GM12878 (cell line): Measurements from ENCODE around the gene GPSM3. TPM values are rescaled to one million over a fixed set of nuclear protein-coding genes. Genes with fewer than 3 reads are reported as not detected.

Experiments used
- ATAC-seq: fragments of 200-7000 bp; cut with Tn5 transposase; 3 replicates; pipeline ENCODE4 v1.9.1; 2020; ENCODE audit warnings: mild to moderate bottlenecking, moderate library complexity
- BruUV-seq: library from RNA; stranded (reverse); fragments of 400-500 nt; replicated peaks from 2 replicates; lab custom pipeline; 2021; lab: Mats Ljungman, UMichigan
- CTCF ChIA-PET: fragments of 300-600 bp; sonication (Branson Sonifier 250); formaldehyde crosslinking; extraction: SDS; loops from one replicate; lab custom pipeline; 2021; ENCODE audit warnings: inconsistent platforms; lab: Yijun Ruan, JAX
- POLR2A ChIA-PET: fragments of 350-600 bp; formaldehyde crosslinking; extraction: SDS; loops from one replicate; lab custom pipeline; 2021; ENCODE audit warnings: inconsistent platforms; lab: Charles Lee
- RAD21 ChIA-PET: fragments of 300-600 bp; sonication (Branson Sonifier 250); formaldehyde crosslinking; loops from one replicate; lab custom pipeline; 2023; ENCODE audit warnings: antibody characterized with exemption; ENCODE audit not compliant: unreplicated experiment; lab: Charles Lee
- SMC1A ChIA-PET: fragments of 300-600 bp; sonication (Branson Sonifier 250); formaldehyde crosslinking; loops from one replicate; lab custom pipeline; 2023; ENCODE audit not compliant: unreplicated experiment, uncharacterized antibody; lab: Charles Lee
- DNase-seq: peaks from one replicate; pipeline ENCODE4 v3.0.0-alpha.2; 2011; ENCODE audit warnings: low read depth, low spot score
- FAIRE-seq: peaks from 3 replicates; lab custom pipeline; 2011; peaks lifted over from hg19 to GRCh38; lab: Jason Lieb, UNC
- H2AFZ ChIP-seq: 2 replicates; pipeline ENCODE4 v1.6.0; 2011; ENCODE audit warnings: low read depth, low read length, control low read depth; ENCODE audit not compliant: control insufficient read depth
- H3K27ac ChIP-seq: 2 replicates; pipeline ENCODE4 v1.5.1; 2011; ENCODE audit warnings: control low read depth; ENCODE audit not compliant: control insufficient read depth, insufficient read depth
- H3K27me3 ChIP-seq, 2 experiments: replicated peaks in 1 of 2; 2 replicates each; pipeline versions ENCODE4 v1.6.0 to v1.6.1; 2011; ENCODE audit warnings: low read length in 1 of 2; ENCODE audit not compliant: control insufficient read depth in 2 of 2, insufficient read depth in 2 of 2
- H3K36me3 ChIP-seq, 2 experiments: 2 replicates each; pipeline ENCODE4 v1.5.1; 2011; ENCODE audit warnings: low read length in 1 of 2; ENCODE audit not compliant: control insufficient read depth in 2 of 2, insufficient read depth in 2 of 2
- H3K4me1 ChIP-seq: 2 replicates; pipeline ENCODE4 v1.6.1; 2011; ENCODE audit warnings: mild to moderate bottlenecking, low read length, moderate library complexity, mixed read lengths; ENCODE audit not compliant: control insufficient read depth, insufficient read depth
- H3K4me2 ChIP-seq: 2 replicates; pipeline ENCODE4 v1.6.0; 2011; ENCODE audit warnings: control low read depth; ENCODE audit not compliant: control insufficient read depth, insufficient read depth
- H3K4me3 ChIP-seq: fragments of 200-600 bp; sonication (generic); 2 replicates; pipeline ENCODE4 v1.5.1; 2016
- H3K79me2 ChIP-seq: 2 replicates; pipeline ENCODE4 v1.6.0; 2011; ENCODE audit warnings: low read length; ENCODE audit not compliant: control insufficient read depth, insufficient read depth
- H3K9ac ChIP-seq: 2 replicates; pipeline ENCODE4 v1.8.0; 2011; ENCODE audit warnings: low read length, control low read depth, mixed read lengths; ENCODE audit not compliant: control insufficient read depth, insufficient read depth
- H3K9me3 ChIP-seq: replicated peaks from 3 replicates; pipeline ENCODE4 v1.5.1; 2011; ENCODE audit warnings: mild to moderate bottlenecking, low read length; ENCODE audit not compliant: control insufficient read depth, insufficient read depth
- H4K20me1 ChIP-seq: 2 replicates; pipeline ENCODE4 v1.6.0; 2011; ENCODE audit not compliant: control insufficient read depth, insufficient read depth
- KAT2A ChIP-seq: conservative IDR thresholded peaks from 2 replicates; pipeline ENCODE4 v1.6.1; 2011; ENCODE audit warnings: low read depth, low read length; ENCODE audit not compliant: control insufficient read depth
- MYB ChIP-seq: fragments of 150-350 bp; IDR thresholded peaks from 2 replicates; pipeline ENCODE4 v1.6.1; 2014; ENCODE audit warnings: mild to moderate bottlenecking, low read depth, low read length, borderline replicate concordance
- RFX5 ChIP-seq: IDR thresholded peaks from 2 replicates; pipeline ENCODE4 v1.6.1; 2011; ENCODE audit warnings: low read depth, low read length, improper control_type of control experiment
- SP1 ChIP-seq: IDR thresholded peaks from one replicate; pipeline ENCODE4 v1.6.1; 2011; ENCODE audit warnings: low read depth, low read length
- SUPT20H ChIP-seq: IDR thresholded peaks from 2 replicates; pipeline ENCODE4 v1.6.1; 2011; ENCODE audit warnings: low read depth, mild to moderate bottlenecking, low read length, moderate library complexity, borderline replicate concordance; ENCODE audit not compliant: control insufficient read depth
- ZZZ3 ChIP-seq: IDR thresholded peaks from 2 replicates; pipeline ENCODE4 v1.6.1; 2011; ENCODE audit warnings: low read depth; ENCODE audit not compliant: control insufficient read depth, insufficient read length
- in situ Hi-C: fragments of 300-500 bp; cut with MboI; formaldehyde crosslinking; loops from 9 replicates; pipeline ENCODE4 v1.14.3; 2018; ENCODE audit warnings: mixed read lengths
- intact Hi-C: fragments of 100-400 bp; cut with micrococcal nuclease; formaldehyde crosslinking; loops from one replicate; pipeline ENCODE4 v1.14.2; 2022; ENCODE audit not compliant: unreplicated experiment
- polyA plus RNA-seq, 11 experiments: library from polyadenylated mRNA; depleted of rRNA in 4 of 11; unstranded in 6 of 11; stranded (reverse) in 5 of 11; fragments of >200 nt; fragmentation: Nextera tagmentation in 4 of 11; fragmentation: Illumina TruSeq in 1 of 11; extraction: Ambion mirVana in 4 of 11; extraction: Trizol in 1 of 11; gene quantifications; 1 replicate in 1 of 11; 2 replicates in 10 of 11; pipeline versions ENCODE4 v1.2.1 to v1.2.3, GENCODE V29; 2011 to 2016; ENCODE audit warnings: inconsistent platforms in 2 of 11, missing spikeins in 2 of 11, low read depth in 1 of 11
- total RNA-seq, 4 experiments: library from RNA; depleted of rRNA in 3 of 4; stranded (reverse); fragments of >200 nt in 3 of 4; fragmentation: Illumina TruSeq in 1 of 4; extraction: Trizol in 1 of 4; gene quantifications; 2 replicates each; pipeline versions ENCODE4 v1.2.1 to v1.2.3, GENCODE V29; 2013 to 2021
- TF ChIP-seq, protein P1 (sequence below): IDR thresholded peaks from 2 replicates; pipeline ENCODE4 v1.6.1; 2012; ENCODE audit warnings: low read length, inconsistent platforms

The GPSM3 gene
- total and polyA plus RNA-seq, 10 of the 15 experiments (the other 5 are each of a cell fraction or from before 2014, with no cell fraction given) = 22.0 to 137 (median 113) TPM

DNA sequence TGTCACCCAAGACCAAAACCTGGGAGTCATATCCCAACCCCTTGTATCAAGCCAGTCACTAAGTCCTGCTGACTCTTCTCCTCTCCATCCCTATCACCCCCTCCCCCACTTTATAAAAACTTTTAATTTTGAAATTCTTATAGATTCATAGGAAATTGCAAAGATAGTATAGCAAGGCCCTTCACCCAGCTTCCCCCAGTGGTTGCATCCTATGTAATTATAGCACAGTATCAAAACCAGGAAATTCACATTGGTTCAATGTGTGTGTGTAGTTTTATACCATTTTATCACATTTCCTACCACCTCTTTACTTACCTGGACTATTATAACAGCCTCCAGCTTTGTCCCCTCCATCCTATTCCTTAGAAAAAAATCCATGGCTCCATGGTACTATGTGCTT lies 34.4 kb downstream of the GPSM3 start:
- Histone ChIP-seq H3K27ac (no peak overlapping the region), H3K4me2 (no peak overlapping the region), H2AFZ (no peak overlapping the region), H3K9me3 (no peaks in the 10 kb centered on the region), H3K27me3 (no peaks in the 10 kb centered on the region), H4K20me1 (no peaks in the 10 kb centered on the region), H3K4me1 (peaks cover 3% of the 10 kb centered on the region; the same call in 1 of the 2 replicates), H3K36me3 (no peaks in the 10 kb centered on the region; a peak in 2 of 4 replicates), H3K9ac (no peak overlapping the region), H3K4me3 (no peak overlapping the region), H3K79me2 (no peaks in the 10 kb centered on the region)
- in situ Hi-C loops = no loop called here
- intact Hi-C loops = loop anchor here (10.0 kb wide), 1 partner anchor 113 kb away; no protein-coding TSS in a partner anchor
- no peak for TF ChIP-seq KAT2A
- TF ChIP-seq ZZZ3 = no peak
- TF ChIP-seq, protein P1, sequence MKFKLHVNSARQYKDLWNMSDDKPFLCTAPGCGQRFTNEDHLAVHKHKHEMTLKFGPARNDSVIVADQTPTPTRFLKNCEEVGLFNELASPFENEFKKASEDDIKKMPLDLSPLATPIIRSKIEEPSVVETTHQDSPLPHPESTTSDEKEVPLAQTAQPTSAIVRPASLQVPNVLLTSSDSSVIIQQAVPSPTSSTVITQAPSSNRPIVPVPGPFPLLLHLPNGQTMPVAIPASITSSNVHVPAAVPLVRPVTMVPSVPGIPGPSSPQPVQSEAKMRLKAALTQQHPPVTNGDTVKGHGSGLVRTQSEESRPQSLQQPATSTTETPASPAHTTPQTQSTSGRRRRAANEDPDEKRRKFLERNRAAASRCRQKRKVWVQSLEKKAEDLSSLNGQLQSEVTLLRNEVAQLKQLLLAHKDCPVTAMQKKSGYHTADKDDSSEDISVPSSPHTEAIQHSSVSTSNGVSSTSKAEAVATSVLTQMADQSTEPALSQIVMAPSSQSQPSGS = no peak
- TF ChIP-seq SUPT20H = no peak
- no peak for TF ChIP-seq SP1
- no peak for TF ChIP-seq RFX5
- TF ChIP-seq MYB = no peak
- no peak for FAIRE-seq
- DNase-seq = no peak
- BruUV-seq = no TSS peak
- ChIA-PET SMC1A (no interaction called here), POLR2A (no interaction called here), RAD21 (interaction anchor here (1.0 kb wide), 1 partner anchor 35 kb away, joined by 3 read pairs; no protein-coding TSS in a partner anchor), CTCF (interaction anchor here (1.0 to 2.4 kb wide), 3 partner anchors 12 to 40 kb away, joined by 3 to 15 read pairs (median 4); no protein-coding TSS in a partner anchor)
- no peak for ATAC-seq
